Measurements from ENCODE around the gene GOSR1.

GRCh38 chr17:30567231-30568116 lies 90.3 kb downstream of the GOSR1 start:
- TF ChIP-seq POLR2AphosphoS5 (IDR thresholded peaks at IDR 0.05; ENCODE audit: low read depth, low read length) (no peak), POLR2A (IDR thresholded peaks at IDR 0.05; ENCODE audit: low read depth, low read length) (no peak), TAF1 (IDR thresholded peaks at IDR 0.05; ENCODE audit: low read depth, low read length) (no peak), SPI1 (IDR thresholded peaks at IDR 0.05; ENCODE audit: low read depth, low read length) (no peak), POU2F2 (IDR thresholded peaks at IDR 0.05; ENCODE audit: low read depth, low read length) (no peak), PAX5 (IDR thresholded peaks at IDR 0.05; ENCODE audit: insufficient read depth, low read length, severe bottlenecking) (no peak)
